Measurements from ENCODE around the gene SNPH.

DNA sequence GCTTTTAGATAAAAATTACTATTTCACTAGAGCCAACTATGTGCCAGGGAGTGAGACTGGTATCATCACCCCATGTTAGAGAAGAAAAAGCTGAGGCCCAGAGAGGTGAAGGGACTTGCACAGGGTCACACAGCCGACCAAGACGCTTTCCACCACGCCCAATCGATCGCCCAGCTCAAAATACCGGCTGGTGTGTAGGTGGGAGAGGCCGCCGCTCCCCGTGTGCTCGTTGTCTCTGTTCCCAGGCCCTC, 253 bp upstream of the SNPH start:
- TF ChIP-seq, protein P1, sequence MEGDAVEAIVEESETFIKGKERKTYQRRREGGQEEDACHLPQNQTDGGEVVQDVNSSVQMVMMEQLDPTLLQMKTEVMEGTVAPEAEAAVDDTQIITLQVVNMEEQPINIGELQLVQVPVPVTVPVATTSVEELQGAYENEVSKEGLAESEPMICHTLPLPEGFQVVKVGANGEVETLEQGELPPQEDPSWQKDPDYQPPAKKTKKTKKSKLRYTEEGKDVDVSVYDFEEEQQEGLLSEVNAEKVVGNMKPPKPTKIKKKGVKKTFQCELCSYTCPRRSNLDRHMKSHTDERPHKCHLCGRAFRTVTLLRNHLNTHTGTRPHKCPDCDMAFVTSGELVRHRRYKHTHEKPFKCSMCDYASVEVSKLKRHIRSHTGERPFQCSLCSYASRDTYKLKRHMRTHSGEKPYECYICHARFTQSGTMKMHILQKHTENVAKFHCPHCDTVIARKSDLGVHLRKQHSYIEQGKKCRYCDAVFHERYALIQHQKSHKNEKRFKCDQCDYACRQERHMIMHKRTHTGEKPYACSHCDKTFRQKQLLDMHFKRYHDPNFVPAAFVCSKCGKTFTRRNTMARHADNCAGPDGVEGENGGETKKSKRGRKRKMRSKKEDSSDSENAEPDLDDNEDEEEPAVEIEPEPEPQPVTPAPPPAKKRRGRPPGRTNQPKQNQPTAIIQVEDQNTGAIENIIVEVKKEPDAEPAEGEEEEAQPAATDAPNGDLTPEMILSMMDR (IDR thresholded peaks at IDR 0.05), result no peak
- no peak for TF ChIP-seq POLR2A (IDR thresholded peaks at IDR 0.05)
